Right lobe of liver (tissue), 6 donors: ENCODE measurements around the gene SRD5A1. TPM values are rescaled to one million over a fixed set of nuclear protein-coding genes. Genes with fewer than 3 reads are reported as not detected.
A peak's percentile ranks its signal among the peaks of the same experiment; 100 is the strongest.

Experiments
- ATAC-seq, 4 donors: fragments of 200-7000 bp; cut with Tn5 transposase; one replicate each; pipeline ENCODE4 v1.9.1; 2020; ENCODE audit warnings: mild to moderate bottlenecking in 4 of 4, moderate library complexity in 4 of 4
- DNase-seq, 3 donors: peaks; one replicate each; pipeline ENCODE4 v3.0.0-alpha.2; 2020
- H3K27ac ChIP-seq, 3 donors: fragments of 200-600 bp; one replicate each; pipeline ENCODE4 v1.8.0; 2022
- H3K27me3 ChIP-seq, 2 donors: fragments of 200-600 bp; one replicate each; pipeline ENCODE4 v1.8.0; 2022
- H3K36me3 ChIP-seq, 4 donors: fragments of 200-600 bp; sonication (generic) in 1 of 4; one replicate each; pipeline versions ENCODE4 v1.5.1 to v1.8.0; 2017 to 2022; ENCODE audit warnings: control low read depth in 1 of 4
- H3K4me1 ChIP-seq, 4 donors: fragments of 200-600 bp; sonication (generic) in 1 of 4; one replicate each; pipeline versions ENCODE4 v1.5.1 to v1.8.0; 2017 to 2022; ENCODE audit warnings: control low read depth in 1 of 4
- H3K4me3 ChIP-seq, 3 donors: fragments of 200-600 bp; one replicate each; pipeline ENCODE4 v1.8.0; 2022
- H3K9me3 ChIP-seq, 4 donors: fragments of 200-600 bp; sonication (generic) in 1 of 4; one replicate each; pipeline versions ENCODE4 v1.5.1 to v1.8.0; 2017 to 2022; ENCODE audit warnings: control low read depth in 1 of 4
- CTCF ChIP-seq, 4 donors: fragments of 200-600 bp in 3 of 4; fragments of 450-650 bp in 1 of 4; IDR thresholded peaks; one replicate each; pipeline versions ENCODE4 v1.5.1 to v1.8.0; 2016 to 2022; ENCODE audit warnings: antibody characterized with exemption in 4 of 4, mild to moderate bottlenecking in 2 of 4
- POLR2A ChIP-seq: fragments of 450-650 bp; IDR thresholded peaks from one replicate; pipeline ENCODE4 v1.6.1; 2017; ENCODE audit warnings: antibody characterized with exemption, mild to moderate bottlenecking
- WGBS: methylation state at CpG from one replicate; pipeline ENCODE4 v1.1.6; 2018; ENCODE audit warnings: low coverage, low lambda C conversion rate; ENCODE audit not compliant: insufficient coverage; ENCODE audit errors: missing lambda C conversion rate; 5-methylcytosine and 5-hydroxymethylcytosine counted together
- intact Hi-C, 2 donors: fragments of 100-400 bp; cut with DNase I; formaldehyde crosslinking; loops; one replicate each; pipeline versions ENCODE4 v1.11.2 to v1.14.1; 2022
- total RNA-seq, 6 experiments: library from RNA; depleted of rRNA in 2 of 6; stranded (reverse); fragments of >200 nt in 2 of 6; fragmentation: NEBNext Ultra II Directional in 3 of 6; extraction: Animal tissue kit (Norgen Biotek cat#: 25700) in 3 of 6; gene quantifications; one replicate each; pipeline versions ENCODE4 v1.1.0 to v1.2.4, GENCODE V29; 2016 to 2023
- donor health status: DM: no; HTN: yes; CAD: no.
- donor health status: DM: no; HTN: no; CAD: no.
- donor health status: DM: no; HTN: no; CAD: no.
- donor health status: DM: no; HTN: yes; CAD: no.
- donor health status: DM: no; HTN: yes; CAD: no.

Gene SRD5A1
- total RNA-seq, 6 experiments from 2014 or later = 13.5 to 87.6 (median 52.2) TPM

DNA sequence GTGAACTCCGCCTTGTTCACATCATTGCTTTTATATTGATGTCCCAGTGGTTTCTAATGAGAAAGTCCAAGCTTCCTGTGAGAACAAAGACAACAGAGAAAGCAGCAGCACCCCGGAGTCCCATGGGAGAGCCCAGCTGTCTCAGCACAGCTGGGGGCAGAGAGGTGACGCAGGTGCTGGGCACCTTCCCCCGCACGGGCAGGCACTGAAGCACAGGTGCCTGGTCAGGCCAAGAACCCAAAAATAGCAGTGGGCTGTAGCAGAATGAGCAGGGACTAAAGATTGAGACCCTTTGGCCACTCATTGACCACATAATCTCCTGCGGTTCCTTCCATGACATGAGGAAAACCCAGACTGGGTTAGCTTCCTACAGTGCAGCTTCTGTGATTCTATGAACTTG, 18.8 kb downstream of the SRD5A1 start:
- no peaks in the 10 kb centered on the region for H3K27me3 ChIP-seq
- H3K4me3 ChIP-seq = no peak overlapping the region
- WGBS = 100% methylated on average over 2 of the region's 6 CpGs
- H3K27ac ChIP-seq = no peak overlapping the region
- intact Hi-C loops = no loop called here
- DNase-seq (no peak), ATAC-seq (no peak)
- H3K4me1 ChIP-seq = no peaks in the 10 kb centered on the region
- H3K9me3 ChIP-seq = no peaks in the 10 kb centered on the region
- peaks cover 0 to 42% (median 18%) of the 10 kb centered on the region in 4 donors for H3K36me3 ChIP-seq
- TF ChIP-seq CTCF (IDR thresholded peaks at IDR 0.05) (no peak), POLR2A (no peak)

GRCh38 chr5:6655432-6655831, 22.2 kb downstream of the SRD5A1 start:
- intact Hi-C loops = no loop called here
- 95% methylated on average over 7 of the region's 8 CpGs for WGBS
- DNase-seq = no peak
- H3K27me3 ChIP-seq = no peaks in the 10 kb centered on the region
- ATAC-seq = no peak
- H3K4me3 ChIP-seq = no peak overlapping the region
- no peak for TF ChIP-seq CTCF (IDR thresholded peaks at IDR 0.05)
- no peak for TF ChIP-seq POLR2A
- H3K4me1 ChIP-seq = peaks cover 0 to 8% (median 4%) of the 10 kb centered on the region in 4 donors
- no peak overlapping the region for H3K27ac ChIP-seq
- no peaks in the 10 kb centered on the region for H3K9me3 ChIP-seq
- peaks cover 0 to 56% (median 19%) of the 10 kb centered on the region in 4 donors for H3K36me3 ChIP-seq

- TF ChIP-seq CTCF (IDR thresholded peaks at IDR 0.05) = no peak
- TF ChIP-seq POLR2A = no peak
Observed at GRCh38 chr5:6656680-6657079, 23.4 kb downstream of the SRD5A1 start.

DNA sequence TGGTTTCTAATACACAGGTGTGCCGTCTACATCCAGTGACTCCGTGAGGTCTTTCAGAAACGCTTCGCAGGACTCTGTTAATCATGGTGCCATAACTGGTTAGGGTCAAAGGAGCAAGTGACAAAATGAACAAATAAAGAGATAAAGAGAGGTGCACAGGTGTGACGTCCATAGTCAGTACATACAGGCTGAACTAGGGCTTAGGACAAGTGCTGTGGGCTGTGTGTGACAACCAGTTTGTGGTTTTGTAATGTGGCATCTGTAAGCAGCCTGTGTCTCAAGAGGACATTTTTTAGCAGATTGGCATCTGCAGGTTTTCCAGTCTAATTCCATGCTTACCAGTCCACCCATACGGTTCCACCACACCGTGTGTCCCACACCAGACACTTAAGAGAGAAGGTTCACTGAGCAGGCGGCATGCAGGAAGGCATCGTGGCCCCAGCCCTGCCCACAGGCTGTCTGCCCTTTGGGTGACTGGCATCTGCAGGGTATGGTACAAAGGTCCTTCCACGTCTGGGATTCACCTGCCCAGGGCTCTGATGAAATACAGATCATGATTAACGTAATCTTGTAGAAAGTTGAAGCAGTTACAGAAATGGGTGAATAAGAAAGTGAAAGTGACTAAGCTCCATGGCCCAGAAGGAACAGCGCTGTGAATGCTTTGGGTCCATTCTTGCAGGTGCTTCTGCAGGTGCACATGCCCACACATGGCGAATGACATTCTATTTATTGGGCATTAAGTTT, 26.9 kb downstream of the SRD5A1 start:
- Histone ChIP-seq H3K27me3 (no peaks in the 10 kb centered on the region), H3K27ac (peak overlapping the region; percentile 27 to 77 (median 63)), H3K4me3 (peak overlapping the region in 1 of 3 donors; percentile 17), H3K4me1 (peaks cover 0 to 15% (median 5%) of the 10 kb centered on the region in 4 donors), H3K9me3 (no peaks in the 10 kb centered on the region), H3K36me3 (peaks cover 0 to 46% (median 17%) of the 10 kb centered on the region in 4 donors)
- peak; percentile 74 to 89 (median 85) for DNase-seq
- peak; percentile 94 to 99 (median 98) for ATAC-seq
- 48% methylated on average over 12 of the region's 13 CpGs for WGBS
- intact Hi-C loops = no loop called here
- no peak for TF ChIP-seq CTCF (IDR thresholded peaks at IDR 0.05)
- no peak for TF ChIP-seq POLR2A

More at GRCh38 chr5:6656680-6657079, 23.4 kb downstream of the SRD5A1 start:
- intact Hi-C loops = no loop called here
- no peak overlapping the region for H3K27ac ChIP-seq
- ATAC-seq (no peak), DNase-seq (no peak)
- WGBS = 88% methylated on average over 4 of the region's 5 CpGs
- peaks cover 0 to 15% (median 5%) of the 10 kb centered on the region in 4 donors for H3K4me1 ChIP-seq
- no peaks in the 10 kb centered on the region for H3K27me3 ChIP-seq
- no peaks in the 10 kb centered on the region for H3K9me3 ChIP-seq
- no peak overlapping the region for H3K4me3 ChIP-seq
- H3K36me3 ChIP-seq = peaks cover 0 to 56% (median 19%) of the 10 kb centered on the region in 4 donors
